ENCODE results near the gene SPINK1. TPM values are rescaled to one million over a fixed set of nuclear protein-coding genes. Genes with fewer than 3 reads are reported as not detected.

SPINK1 gene
- not detected in 2 replicates for total RNA-seq

GRCh38 chr5:147831465-147831864, at the start of gene SPINK1:
SPINK1 (minus strand) TSS chr5:147831671; CDS start chr5:147831577, 94 bp downstream.

GRCh38 chr5:147878066-147878759, 46.7 kb upstream of the SPINK1 start, which contains the start of gene SCGB3A2:
SCGB3A2 (plus strand) TSS chr5:147878711; CDS start chr5:147878804, 93 bp downstream.

GRCh38 chr5:147782110-147783028, 49.1 kb downstream of the SPINK1 start, which contains the start of gene JAKMIP2:
JAKMIP2 (minus strand) TSS chr5:147782728; CDS start chr5:147671806, 110,922 bp downstream.

Other genes with a start within 250 kb of the SPINK1 start
- gene JAKMIP2, start 48.9 kb downstream of the SPINK1 start, total RNA-seq = 0.22 and 0.29 TPM in 2 replicates
- gene SCGB3A2, start 47.0 kb upstream of the SPINK1 start, total RNA-seq = not detected in 2 replicates
- 0.29 TPM in 1 of 2 replicates, not detected in the other for gene C5orf46, start 74.9 kb upstream of the SPINK1 start, total RNA-seq
- under 0.01 TPM in 1 of 2 replicates, not detected in the other for gene SPINK5, start 232.3 kb upstream of the SPINK1 start, total RNA-seq

Data from placental pericyte (primary cell).